Fibroblast of peridontal ligament (primary cell): ENCODE results near the gene AQR.

Source experiments
- DNase-seq: peaks from one replicate; pipeline ENCODE4 v3.0.0-alpha.2; 2010; ENCODE audit errors: extremely low read depth

The AQR gene

GRCh38 chr15:34879107-34879506, 90.4 kb downstream of the AQR start:
- DNase-seq: no peak

- no peak for DNase-seq
These were observed 92.9 kb downstream of the AQR start for GRCh38 chr15:34876640-34877039.

- no peak for DNase-seq
These were observed 100.4 kb downstream of the AQR start for GRCh38 chr15:34869110-34869509.

- no peak for DNase-seq
These were observed 104.0 kb downstream of the AQR start for GRCh38 chr15:34865531-34865930.

- no peak for DNase-seq
These were observed 108.3 kb downstream of the AQR start for GRCh38 chr15:34861214-34861613.

- peak; percentile 62 for DNase-seq
These were observed 113.6 kb downstream of the AQR start for GRCh38 chr15:34855893-34856292.

- peak; percentile 80 for DNase-seq
These were observed 114.1 kb downstream of the AQR start for GRCh38 chr15:34855413-34855812.

GRCh38 chr15:34854232-34854631, 115.3 kb downstream of the AQR start:
- no peak for DNase-seq

GRCh38 chr15:34853001-34853758, 116.4 kb downstream of the AQR start:
- peak; percentile 8 for DNase-seq

GRCh38 chr15:34851751-34852150, 117.8 kb downstream of the AQR start:
- no peak for DNase-seq

- DNase-seq: no peak
These were observed 118.5 kb downstream of the AQR start for GRCh38 chr15:34851007-34851406.

- DNase-seq: no peak
These were observed 119.4 kb downstream of the AQR start for GRCh38 chr15:34850121-34850520.

- no peak for DNase-seq
These were observed 120.1 kb downstream of the AQR start for GRCh38 chr15:34849364-34849959.

- DNase-seq: peak; percentile 6
These were observed 121.9 kb downstream of the AQR start for GRCh38 chr15:34847598-34847997.

GRCh38 chr15:34841262-34841725, 128.2 kb downstream of the AQR start:
- peak; percentile 40 for DNase-seq

GRCh38 chr15:34838282-34838681, 131.3 kb downstream of the AQR start:
- DNase-seq: no peak

GRCh38 chr15:34837246-34838016, 132.1 kb downstream of the AQR start:
- peak; percentile 61 for DNase-seq

- DNase-seq: no peak
These were observed 141.2 kb downstream of the AQR start for GRCh38 chr15:34828145-34828911.

GRCh38 chr15:34821831-34822230, 147.7 kb downstream of the AQR start:
- no peak for DNase-seq

- no peak for DNase-seq
These were observed 149.4 kb downstream of the AQR start for GRCh38 chr15:34820110-34820509.

GRCh38 chr15:34818526-34818925, 151.0 kb downstream of the AQR start:
- DNase-seq: peak; percentile 53

GRCh38 chr15:34815836-34816235, 153.7 kb downstream of the AQR start:
- DNase-seq: peak; percentile 19
